Lower leg skin (tissue), 4 donors: Measurements from ENCODE around the gene C11orf16. TPM values are rescaled to one million over a fixed set of nuclear protein-coding genes. Genes with fewer than 3 reads are reported as not detected.
"Not testable (repeated sequence)": the region's sequence is repeated elsewhere in the genome, so short reads cannot be mapped to it uniquely, and the experiment has no call there.

Experiments
- DNase-seq, 2 donors: peaks; one replicate each; pipeline ENCODE4 v3.0.0-alpha.2; 2019; ENCODE audit warnings: low spot score in 2 of 2
- H3K4me3 ChIP-seq: fragments of 200-600 bp; sonication (generic); 2 replicates; pipeline ENCODE4 v1.5.1; 2017; ENCODE audit warnings: mild to moderate bottlenecking, low read depth; ENCODE audit not compliant: poor library complexity, severe bottlenecking
- POLR2A ChIP-seq, 2 donors: fragments of 450-650 bp; IDR thresholded peaks; one replicate each; pipeline ENCODE4 v1.6.1; 2016 to 2017; ENCODE audit warnings: antibody characterized with exemption in 2 of 2, mild to moderate bottlenecking in 1 of 2, moderate library complexity in 1 of 2
- WGBS, 2 donors: methylation state at CpG; one replicate each; pipeline ENCODE4 v1.1.5; 2018; 5-methylcytosine and 5-hydroxymethylcytosine counted together
- intact Hi-C: fragments of 100-400 bp; cut with DNase I; formaldehyde crosslinking; loops from one replicate; pipeline ENCODE4 v1.15.0; 2023; ENCODE audit warnings: low total_unique reads
- total RNA-seq, 4 donors: library from RNA; depleted of rRNA; stranded (reverse); fragments of >200 nt; gene quantifications; one replicate each; pipeline ENCODE4 v1.1.0, GENCODE V29; 2016
- TF ChIP-seq, protein P1 (sequence below), 3 donors: fragments of 450-650 bp; IDR thresholded peaks; one replicate each; pipeline ENCODE4 v1.5.1; 2016; ENCODE audit warnings: antibody characterized with exemption in 3 of 3, mild to moderate bottlenecking in 3 of 3, moderate library complexity in 2 of 3

C11orf16 gene
- total RNA-seq, 4 donors from 2014 or later, result not detected

DNA sequence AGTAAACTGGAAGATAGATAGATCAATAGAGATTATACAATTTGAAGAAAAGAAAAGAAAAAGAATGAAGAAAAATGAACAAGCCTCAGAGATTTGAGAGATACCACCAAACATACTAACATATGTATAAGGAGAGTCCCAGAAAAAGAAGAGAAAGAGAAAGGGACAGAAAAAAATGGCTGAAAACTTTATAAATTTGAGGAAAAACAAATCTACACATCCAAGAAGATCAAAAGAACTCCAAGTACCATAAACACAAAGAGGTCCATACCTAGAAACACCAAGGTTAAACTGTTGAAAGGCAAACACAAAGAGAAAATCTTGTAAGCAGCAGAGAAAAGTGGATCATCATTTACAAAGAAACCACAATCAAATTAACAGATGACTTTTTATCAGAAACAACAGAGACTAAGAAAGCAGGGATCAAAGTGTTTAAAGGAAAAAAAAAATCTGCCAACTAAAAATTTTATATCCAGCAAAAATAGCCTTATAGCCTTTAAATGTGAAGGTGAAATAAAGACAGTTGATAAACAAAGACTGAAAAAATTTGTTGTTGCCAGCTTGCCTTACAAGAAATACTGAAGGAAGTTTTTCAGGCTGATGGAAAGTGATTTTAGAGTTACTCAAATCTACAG, 33.5 kb downstream of the C11orf16 start:
- no peak overlapping the region for H3K4me3 ChIP-seq
- TF ChIP-seq, protein P1, sequence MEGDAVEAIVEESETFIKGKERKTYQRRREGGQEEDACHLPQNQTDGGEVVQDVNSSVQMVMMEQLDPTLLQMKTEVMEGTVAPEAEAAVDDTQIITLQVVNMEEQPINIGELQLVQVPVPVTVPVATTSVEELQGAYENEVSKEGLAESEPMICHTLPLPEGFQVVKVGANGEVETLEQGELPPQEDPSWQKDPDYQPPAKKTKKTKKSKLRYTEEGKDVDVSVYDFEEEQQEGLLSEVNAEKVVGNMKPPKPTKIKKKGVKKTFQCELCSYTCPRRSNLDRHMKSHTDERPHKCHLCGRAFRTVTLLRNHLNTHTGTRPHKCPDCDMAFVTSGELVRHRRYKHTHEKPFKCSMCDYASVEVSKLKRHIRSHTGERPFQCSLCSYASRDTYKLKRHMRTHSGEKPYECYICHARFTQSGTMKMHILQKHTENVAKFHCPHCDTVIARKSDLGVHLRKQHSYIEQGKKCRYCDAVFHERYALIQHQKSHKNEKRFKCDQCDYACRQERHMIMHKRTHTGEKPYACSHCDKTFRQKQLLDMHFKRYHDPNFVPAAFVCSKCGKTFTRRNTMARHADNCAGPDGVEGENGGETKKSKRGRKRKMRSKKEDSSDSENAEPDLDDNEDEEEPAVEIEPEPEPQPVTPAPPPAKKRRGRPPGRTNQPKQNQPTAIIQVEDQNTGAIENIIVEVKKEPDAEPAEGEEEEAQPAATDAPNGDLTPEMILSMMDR (IDR thresholded peaks at IDR 0.05), result no peak
- no peak for TF ChIP-seq POLR2A (IDR thresholded peaks at IDR 0.05)
- intact Hi-C loops, result no loop called here
- DNase-seq, result no peak

DNA sequence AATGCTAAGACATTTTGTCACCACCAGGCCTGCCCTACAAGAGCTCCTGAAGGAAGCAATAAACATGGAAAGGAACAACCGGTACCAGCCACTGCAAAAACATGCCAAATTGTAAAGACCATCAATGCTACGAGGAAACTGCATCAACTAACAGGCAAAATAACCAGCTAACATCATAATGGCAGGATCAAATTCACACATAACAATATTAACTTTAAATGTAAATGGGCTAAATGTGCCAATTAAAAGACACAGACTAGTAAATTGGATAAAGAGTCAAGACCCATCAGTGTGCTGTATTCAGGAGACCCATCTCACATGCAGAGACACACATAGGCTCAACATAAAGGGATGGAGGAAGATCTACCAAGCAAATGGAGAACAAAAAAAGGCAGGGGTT, 41.6 kb downstream of the C11orf16 start:
- intact Hi-C loops, H3K4me3 ChIP-seq, DNase-seq: not testable (repeated sequence)
- WGBS, 2 donors, result 94 to 95% methylated on average over 2 of the region's 2 CpGs

DNA sequence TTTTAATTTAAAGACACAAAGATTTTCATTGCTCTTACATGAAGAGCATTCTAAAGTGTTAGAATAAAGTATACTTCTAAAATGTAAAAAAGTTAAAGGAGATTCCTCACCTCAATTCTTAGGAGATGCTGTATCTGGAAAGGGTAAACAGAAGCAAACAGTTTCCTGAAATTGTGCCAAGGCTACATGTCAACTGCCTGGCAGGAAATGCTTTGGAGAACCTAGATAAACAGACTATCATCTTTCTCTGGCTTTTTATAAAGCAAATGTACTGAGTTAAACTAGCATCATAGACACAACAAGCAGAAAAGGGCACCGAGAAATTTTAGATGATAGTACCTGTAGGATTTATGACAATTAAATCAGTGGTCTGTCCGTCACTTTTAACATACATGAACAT, 46.4 kb downstream of the C11orf16 start:
- TF ChIP-seq POLR2A (IDR thresholded peaks at IDR 0.05), result no peak
- TF ChIP-seq, protein P1 (IDR thresholded peaks at IDR 0.05), result no peak
- WGBS, 2 donors, result 79 to 86% methylated on average over 2 of the region's 2 CpGs
- no peak for DNase-seq
- no peak overlapping the region for H3K4me3 ChIP-seq
- intact Hi-C loops, result no loop called here

DNA sequence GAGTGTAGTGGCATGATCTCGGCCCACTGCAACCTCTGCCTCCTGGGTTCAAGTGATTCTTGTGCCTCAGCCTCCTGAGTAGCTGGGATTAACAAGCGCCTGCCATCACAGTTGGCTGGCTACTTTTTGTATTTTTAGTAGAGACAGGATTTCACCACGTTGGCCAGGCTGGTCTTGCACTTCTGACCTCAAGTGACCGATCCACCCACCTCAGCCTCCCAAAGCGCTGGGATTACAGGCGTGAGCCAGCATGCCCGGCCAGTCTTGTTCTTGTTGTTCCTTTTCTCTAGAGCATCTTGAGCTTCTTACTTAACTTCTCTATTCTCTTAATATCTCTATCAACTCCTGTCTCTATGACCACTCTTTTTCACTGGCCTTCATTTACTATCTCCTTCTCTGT, 51.2 kb downstream of the C11orf16 start:
- H3K4me3 ChIP-seq, DNase-seq, intact Hi-C loops: not testable (repeated sequence)
- 73 to 86% methylated on average over 7 of the region's 7 CpGs for WGBS, 2 donors

DNA sequence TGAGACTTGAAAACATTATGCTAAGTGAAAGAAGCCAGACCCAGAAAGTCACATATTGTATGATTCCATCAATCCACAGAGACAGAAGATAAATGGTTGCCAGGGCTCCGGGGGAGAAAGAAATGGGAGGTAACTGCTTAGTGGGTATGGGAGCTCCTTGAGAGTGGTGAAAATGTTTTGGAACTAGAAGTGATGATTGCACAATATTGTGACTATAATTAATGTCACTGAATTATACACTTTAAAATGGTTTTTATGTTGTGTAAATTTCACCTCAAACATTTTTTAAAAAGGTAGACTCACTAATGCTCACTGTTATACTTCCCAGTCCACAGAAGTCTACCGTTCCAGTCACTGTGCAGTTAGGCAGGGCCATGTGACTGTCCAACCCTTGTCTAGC, 54.0 kb downstream of the C11orf16 start:
- TF ChIP-seq, protein P1 (IDR thresholded peaks at IDR 0.05), result no peak
- TF ChIP-seq POLR2A (IDR thresholded peaks at IDR 0.05), result no peak
- DNase-seq, result no peak
- intact Hi-C loops, result no loop called here
- 84 to 96% methylated on average over 2 of the region's 2 CpGs for WGBS, 2 donors
- no peak overlapping the region for H3K4me3 ChIP-seq

DNA sequence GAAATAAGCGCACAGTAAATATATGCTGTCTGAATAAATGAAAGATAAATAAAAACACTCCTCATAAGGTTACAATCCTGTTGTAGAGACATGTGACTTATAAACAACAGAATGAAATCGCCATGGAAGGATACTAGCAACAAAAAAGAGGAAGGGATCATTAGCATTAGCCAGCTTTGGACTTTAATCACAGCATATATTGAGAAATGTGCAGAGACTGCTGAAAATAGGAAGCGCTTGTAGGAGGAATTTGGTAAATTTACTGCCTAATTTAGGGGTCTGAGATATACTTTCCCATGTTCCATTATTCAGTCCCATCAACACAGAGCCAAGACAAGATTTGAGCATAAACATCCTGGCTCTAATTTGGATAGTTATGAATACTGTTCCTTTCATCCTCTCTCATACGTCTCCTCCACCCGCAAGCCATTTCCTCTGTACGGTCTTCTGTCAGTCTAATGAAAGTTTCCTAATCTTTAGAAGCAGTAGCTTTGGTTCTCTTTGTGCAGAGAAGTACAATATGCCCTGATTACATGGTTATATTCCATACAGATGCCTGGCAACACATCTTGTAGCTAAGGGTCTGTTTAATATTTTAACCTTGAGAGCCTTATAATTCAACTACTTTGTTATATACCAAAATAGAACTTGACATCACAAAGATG, 58.9 kb downstream of the C11orf16 start:
- H3K4me3 ChIP-seq, result no peak overlapping the region
- no peak for DNase-seq
- intact Hi-C loops, result no loop called here
- WGBS, 2 donors, result 55 to 63% methylated on average over 6 of the region's 6 CpGs
- TF ChIP-seq, protein P1 (IDR thresholded peaks at IDR 0.05), result no peak
- TF ChIP-seq POLR2A (IDR thresholded peaks at IDR 0.05), result no peak

DNA sequence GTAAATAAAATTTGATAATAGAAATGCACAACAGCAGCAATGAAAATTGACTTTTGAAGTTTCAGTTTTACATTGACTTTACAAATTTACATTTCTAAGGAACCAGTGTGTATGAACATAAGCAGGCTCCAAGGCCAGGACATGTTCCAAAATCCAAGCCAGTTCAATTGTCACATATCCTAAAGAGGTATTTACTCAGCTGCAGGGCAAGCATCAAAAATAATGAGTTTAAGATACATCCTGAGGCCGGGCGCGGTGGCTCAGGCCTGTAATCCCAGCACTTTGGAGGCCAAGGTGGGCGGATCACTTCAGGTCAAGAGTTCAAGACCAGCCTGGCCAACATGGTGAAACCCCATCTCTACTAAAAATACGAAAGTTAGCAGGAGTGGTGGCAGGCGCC, 60.8 kb downstream of the C11orf16 start:
- intact Hi-C loops, result no loop called here
- no peak for TF ChIP-seq POLR2A (IDR thresholded peaks at IDR 0.05)
- DNase-seq, result no peak
- no peak overlapping the region for H3K4me3 ChIP-seq
- 75 to 76% methylated on average over 6 of the region's 6 CpGs for WGBS, 2 donors
